Panc1 (cell line): ENCODE results near the gene FSHR. TPM values are rescaled to one million over a fixed set of nuclear protein-coding genes. Genes with fewer than 3 reads are reported as not detected.

ENCODE experiments used
- ATAC-seq: fragments of 200-7000 bp; cut with Tn5 transposase; 2 replicates; pipeline ENCODE4 v1.9.1; 2020; ENCODE audit warnings: mild to moderate bottlenecking, moderate library complexity
- BruUV-seq: library from RNA; stranded (reverse); fragments of 400-500 nt; replicated peaks from 2 replicates; lab custom pipeline; 2021; lab: Mats Ljungman, UMichigan
- CTCF ChIA-PET: fragments of 300-600 bp; sonication (Branson Sonifier 250); formaldehyde crosslinking; loops from one replicate; lab custom pipeline; 2022; ENCODE audit warnings: antibody characterized with exemption; lab: Charles Lee
- POLR2A ChIA-PET: fragments of 300-600 bp; sonication (Branson Sonifier 250); formaldehyde crosslinking; loops from one replicate; lab custom pipeline; 2022; ENCODE audit warnings: antibody characterized with exemption; lab: Charles Lee
- DNase-seq: peaks from one replicate; pipeline ENCODE4 v3.0.0-alpha.2; 2010; ENCODE audit warnings: low read depth, low spot score
- H3K27ac ChIP-seq: 2 replicates; pipeline ENCODE4 v1.5.1; 2011; ENCODE audit warnings: mild to moderate bottlenecking, low read length, inconsistent platforms
- H3K27me3 ChIP-seq: fragments of 200-500 bp; sonication (Bioruptor generic); 2 replicates; pipeline ENCODE4 v1.6.0; 2014; ENCODE audit warnings: low read length, inconsistent platforms; ENCODE audit not compliant: control insufficient read depth, insufficient read depth
- H3K36me3 ChIP-seq: fragments of 200-500 bp; sonication (Bioruptor generic); 2 replicates; pipeline ENCODE4 v1.5.1; 2014; ENCODE audit warnings: inconsistent platforms, mild to moderate bottlenecking, low read length, moderate library complexity; ENCODE audit not compliant: control insufficient read depth, insufficient read depth
- H3K4me1 ChIP-seq: 2 replicates; pipeline ENCODE4 v1.5.1; 2011; ENCODE audit warnings: inconsistent platforms, mild to moderate bottlenecking, low read length, moderate library complexity; ENCODE audit not compliant: control insufficient read depth, insufficient read depth
- H3K4me3 ChIP-seq, 2 experiments: 2 replicates each; pipeline ENCODE4 v1.5.1; 2011 to 2012; ENCODE audit warnings: low read depth in 2 of 2, low read length in 2 of 2, mild to moderate bottlenecking in 2 of 2, inconsistent platforms in 1 of 2, moderate library complexity in 1 of 2
- H3K9me3 ChIP-seq: fragments of 200-500 bp; sonication (Bioruptor generic); 2 replicates; pipeline ENCODE4 v1.5.1; 2014; ENCODE audit warnings: low read depth, mild to moderate bottlenecking, inconsistent platforms, low read length, moderate library complexity; ENCODE audit not compliant: control insufficient read depth, insufficient read depth
- CTCF ChIP-seq: fragments of 450-650 bp; IDR thresholded peaks from 2 replicates; pipeline ENCODE4 v1.5.1; 2017; ENCODE audit warnings: mild to moderate bottlenecking
- POLR2AphosphoS5 ChIP-seq: IDR thresholded peaks from 2 replicates; pipeline ENCODE4 v1.6.1; 2012; ENCODE audit warnings: mild to moderate bottlenecking, low read depth, low read length, moderate library complexity
- REST ChIP-seq, 2 experiments: IDR thresholded peaks; 2 replicates each; pipeline ENCODE4 v1.6.1; 2011 to 2012; ENCODE audit warnings: low read depth in 2 of 2, control low read depth in 1 of 2, low read length in 1 of 2, mild to moderate bottlenecking in 1 of 2, moderate library complexity in 1 of 2; ENCODE audit not compliant: insufficient read depth in 1 of 2
- SIN3A ChIP-seq: IDR thresholded peaks from 2 replicates; pipeline ENCODE4 v1.6.1; 2012; ENCODE audit warnings: low read depth, mild to moderate bottlenecking, low read length, moderate library complexity, borderline replicate concordance; ENCODE audit not compliant: insufficient read depth
- TCF7L2 ChIP-seq: IDR thresholded peaks from 2 replicates; pipeline ENCODE4 v1.6.1; 2011; ENCODE audit warnings: mild to moderate bottlenecking, low read depth, low read length, inconsistent platforms
- in situ Hi-C: cut with HindIII; loops from 2 replicates; pipeline ENCODE4 v1.10.0; 2016; ENCODE audit warnings: low sequenced_read_pairs, low pct_unique_long_range_greater_than_20kb
- intact Hi-C: fragments of 100-400 bp; cut with micrococcal nuclease; formaldehyde crosslinking; loops from one replicate; pipeline ENCODE4 v1.10.0; 2022; ENCODE audit not compliant: unreplicated experiment
- total RNA-seq: library from RNA; stranded (reverse); gene quantifications from one replicate; pipeline ENCODE4 v1.2.1, GENCODE V29; 2021; ENCODE audit not compliant: unreplicated experiment

Gene FSHR
- total RNA-seq, 1 experiment from 2014 or later = not detected

GRCh38 chr2:49110571-49110970 is 43.7 kb downstream of the FSHR start:
- CTCF ChIA-PET = no interaction called here
- Histone ChIP-seq H3K36me3 (no peaks in the 10 kb centered on the region), H3K9me3 (no peaks in the 10 kb centered on the region), H3K4me1 (no peaks in the 10 kb centered on the region), H3K27me3 (no peaks in the 10 kb centered on the region), H3K27ac (no peak overlapping the region), H3K4me3 (no peak overlapping the region)
- ATAC-seq (no peak), DNase-seq (no peak)
- POLR2A ChIA-PET = no interaction called here
- no peak for TF ChIP-seq TCF7L2
- TF ChIP-seq CTCF = no peak
- TF ChIP-seq REST (IDR thresholded peaks at IDR 0.05; ENCODE audit: insufficient read depth in 1 of 2, low read depth in 2 of 2, low read length in 1 of 2) = no peak
- no peak for TF ChIP-seq POLR2AphosphoS5
- no peak for TF ChIP-seq SIN3A
- in situ Hi-C loops (no loop called here), intact Hi-C loops (no loop called here)
- no TSS peak for BruUV-seq

GRCh38 chr2:49108851-49109250 is 45.5 kb downstream of the FSHR start:
- CTCF ChIA-PET = no interaction called here
- H3K36me3 ChIP-seq = no peaks in the 10 kb centered on the region
- H3K27ac ChIP-seq = no peak overlapping the region
- no peak overlapping the region for H3K4me3 ChIP-seq
- no peaks in the 10 kb centered on the region for H3K4me1 ChIP-seq
- no peak for ATAC-seq
- POLR2A ChIA-PET = no interaction called here
- TF ChIP-seq TCF7L2 (no peak), REST (IDR thresholded peaks at IDR 0.05; ENCODE audit: insufficient read depth in 1 of 2, low read depth in 2 of 2, low read length in 1 of 2) (no peak), CTCF (no peak), POLR2AphosphoS5 (no peak), SIN3A (no peak)
- H3K27me3 ChIP-seq = no peaks in the 10 kb centered on the region
- H3K9me3 ChIP-seq = no peaks in the 10 kb centered on the region
- in situ Hi-C loops (no loop called here), intact Hi-C loops (no loop called here)
- DNase-seq = no peak
- BruUV-seq = no TSS peak
